ENCODE data around the gene CDH15. TPM values are rescaled to one million over a fixed set of nuclear protein-coding genes. Genes with fewer than 3 reads are reported as not detected.

Gene CDH15
- total RNA-seq (2014; rRNA removed; shearing (Covaris generic)) (not detected in 2 replicates), polyA plus RNA-seq (2016; fragmentation: Nextera tagmentation; extraction: Ambion mirVana) (0.06 TPM in 2 replicates)

GRCh38 chr16:89171216-89172170 lies at the start of gene CDH15:
TSS of gene CDH15 (plus strand) at chr16:89171748. CDS start at chr16:89171832, 84 bp downstream.
- H2AFZ ChIP-seq, result no peak within 1 kb of the TSS
- H3K27me3 ChIP-seq (replicated peaks; ENCODE audit: insufficient read depth), result no peaks in the 10 kb centered on the region; the same call in 1 of the 2 replicates
- 0 out of 2 replicates have a peak, but pooled peaks cover 3% of the 10 kb centered on the region for H3K4me1 ChIP-seq (ENCODE audit: insufficient read depth)
- peak; percentile 88 for DNase-seq
- no peaks in the 10 kb centered on the region for H3K9me2 ChIP-seq (ENCODE audit: insufficient read depth)
- no peaks in the 10 kb centered on the region for H3K9me3 ChIP-seq (ENCODE audit: low read depth)
- H3K4me2 ChIP-seq (ENCODE audit: unreplicated experiment), result no peak within 1 kb of the TSS
- no peaks in the 10 kb centered on the region for H3K36me3 ChIP-seq (ENCODE audit: low read depth)
- no peaks in the 10 kb centered on the region for H3K79me2 ChIP-seq (ENCODE audit: insufficient read depth)
- 9 to 15% methylated on average over 20 to 74 of the region's 74 CpGs for WGBS, 2 experiments (ENCODE audit: low coverage in 1 of 2, low lambda C conversion rate in 2 of 2, missing lambda C conversion rate in 2 of 2)
- no peaks in the 10 kb centered on the region for H3F3A ChIP-seq (ENCODE audit: insufficient read depth)
- TF ChIP-seq EZH2 (IDR thresholded peaks at IDR 0.05; ENCODE audit: insufficient read depth, poor library complexity, severe bottlenecking) (no peak), EZH2phosphoT487 (IDR thresholded peaks at IDR 0.05; ENCODE audit: insufficient read depth, low read depth) (no peak)
- H3K9ac ChIP-seq, result no peak within 1 kb of the TSS
- no peak within 1 kb of the TSS for H3K27ac ChIP-seq
- H4K20me1 ChIP-seq (ENCODE audit: insufficient read depth), result no peaks in the 10 kb centered on the region
- in situ Hi-C loops (cut with MboI), result no loop called here
- no peak within 1 kb of the TSS for H3K4me3 ChIP-seq

- no peak overlapping the region for H3K4me3 ChIP-seq
- WGBS, 2 experiments (ENCODE audit: low coverage in 1 of 2, low lambda C conversion rate in 2 of 2, missing lambda C conversion rate in 2 of 2), result 88 to 92% methylated on average over 11 of the region's 11 CpGs
- no peak overlapping the region for H3K4me2 ChIP-seq (ENCODE audit: unreplicated experiment)
- H3K9me3 ChIP-seq (ENCODE audit: low read depth), result no peaks in the 10 kb centered on the region
- no peaks in the 10 kb centered on the region for H3K9me2 ChIP-seq (ENCODE audit: insufficient read depth)
- H3K27ac ChIP-seq, result no peak overlapping the region
- H3K36me3 ChIP-seq (ENCODE audit: low read depth), result no peaks in the 10 kb centered on the region
- no peaks in the 10 kb centered on the region for H4K20me1 ChIP-seq (ENCODE audit: insufficient read depth)
- no peak for TF ChIP-seq EZH2phosphoT487 (IDR thresholded peaks at IDR 0.05; ENCODE audit: insufficient read depth, low read depth)
- TF ChIP-seq EZH2 (IDR thresholded peaks at IDR 0.05; ENCODE audit: insufficient read depth, poor library complexity, severe bottlenecking), result no peak
- no peaks in the 10 kb centered on the region for H3K79me2 ChIP-seq (ENCODE audit: insufficient read depth)
- in situ Hi-C loops (cut with MboI), result no loop called here
- H3K27me3 ChIP-seq (replicated peaks; ENCODE audit: insufficient read depth), result no peaks in the 10 kb centered on the region
- no peaks in the 10 kb centered on the region for H3K4me1 ChIP-seq (ENCODE audit: insufficient read depth)
- H2AFZ ChIP-seq, result no peak overlapping the region
- H3F3A ChIP-seq (ENCODE audit: insufficient read depth), result no peaks in the 10 kb centered on the region
- no peak for DNase-seq
- no peak overlapping the region for H3K9ac ChIP-seq
Observed at GRCh38 chr16:89122322-89122851, 49.2 kb upstream of the CDH15 start.

- Histone ChIP-seq H3K9me2 (ENCODE audit: insufficient read depth) (no peaks in the 10 kb centered on the region), H3F3A (ENCODE audit: insufficient read depth) (no peaks in the 10 kb centered on the region), H3K79me2 (ENCODE audit: insufficient read depth) (no peaks in the 10 kb centered on the region), H2AFZ (no peak overlapping the region), H3K27me3 (replicated peaks; ENCODE audit: insufficient read depth) (no peaks in the 10 kb centered on the region), H3K4me2 (ENCODE audit: unreplicated experiment) (no peak overlapping the region), H4K20me1 (ENCODE audit: insufficient read depth) (no peaks in the 10 kb centered on the region), H3K4me3 (no peak overlapping the region), H3K9ac (no peak overlapping the region), H3K36me3 (ENCODE audit: low read depth) (no peaks in the 10 kb centered on the region), H3K27ac (no peak overlapping the region), H3K4me1 (ENCODE audit: insufficient read depth) (no peaks in the 10 kb centered on the region), H3K9me3 (ENCODE audit: low read depth) (no peaks in the 10 kb centered on the region)
- peak; percentile 22 for DNase-seq
- TF ChIP-seq EZH2 (IDR thresholded peaks at IDR 0.05; ENCODE audit: insufficient read depth, poor library complexity, severe bottlenecking), result no peak
- no peak for TF ChIP-seq EZH2phosphoT487 (IDR thresholded peaks at IDR 0.05; ENCODE audit: insufficient read depth, low read depth)
- 87 to 90% methylated on average over 24 to 25 of the region's 25 CpGs for WGBS, 2 experiments (ENCODE audit: low coverage in 1 of 2, low lambda C conversion rate in 2 of 2, missing lambda C conversion rate in 2 of 2)
- in situ Hi-C loops (cut with MboI), result no loop called here
Observed at GRCh38 chr16:89123001-89123830, 48.3 kb upstream of the CDH15 start.

GRCh38 chr16:89123831-89124100 lies 47.8 kb upstream of the CDH15 start:
- no peaks in the 10 kb centered on the region for H3F3A ChIP-seq (ENCODE audit: insufficient read depth)
- no peaks in the 10 kb centered on the region for H4K20me1 ChIP-seq (ENCODE audit: insufficient read depth)
- no peak for DNase-seq
- no peak overlapping the region for H2AFZ ChIP-seq
- H3K9ac ChIP-seq, result no peak overlapping the region
- TF ChIP-seq EZH2phosphoT487 (IDR thresholded peaks at IDR 0.05; ENCODE audit: insufficient read depth, low read depth), result no peak
- TF ChIP-seq EZH2 (IDR thresholded peaks at IDR 0.05; ENCODE audit: insufficient read depth, poor library complexity, severe bottlenecking), result no peak
- H3K4me1 ChIP-seq (ENCODE audit: insufficient read depth), result no peaks in the 10 kb centered on the region
- no peaks in the 10 kb centered on the region for H3K9me2 ChIP-seq (ENCODE audit: insufficient read depth)
- no peaks in the 10 kb centered on the region for H3K79me2 ChIP-seq (ENCODE audit: insufficient read depth)
- in situ Hi-C loops (cut with MboI), result no loop called here
- H3K9me3 ChIP-seq (ENCODE audit: low read depth), result no peaks in the 10 kb centered on the region
- 89 to 90% methylated on average over 12 of the region's 12 CpGs for WGBS, 2 experiments (ENCODE audit: low coverage in 1 of 2, low lambda C conversion rate in 2 of 2, missing lambda C conversion rate in 2 of 2)
- H3K4me2 ChIP-seq (ENCODE audit: unreplicated experiment), result no peak overlapping the region
- H3K36me3 ChIP-seq (ENCODE audit: low read depth), result no peaks in the 10 kb centered on the region
- H3K4me3 ChIP-seq, result no peak overlapping the region
- H3K27me3 ChIP-seq (replicated peaks; ENCODE audit: insufficient read depth), result no peaks in the 10 kb centered on the region
- no peak overlapping the region for H3K27ac ChIP-seq
